Anterior cingulate cortex (tissue), 58 donors: ENCODE results near the gene ASCC1.

Experiments used
- DNase-seq, 58 donors: peaks; one replicate each; lab custom pipeline; 2025; lab: John Stamatoyannopoulos, UW

The ASCC1 gene

GRCh38 chr10:72074574-72075375 lies 141.3 kb downstream of the ASCC1 start:
- DNase-seq: no peak

- no peak for DNase-seq
Observed at GRCh38 chr10:72073708-72074573, 142.1 kb downstream of the ASCC1 start.

GRCh38 chr10:72072639-72073038 lies 143.4 kb downstream of the ASCC1 start:
- no peak for DNase-seq

- no peak for DNase-seq
Observed at GRCh38 chr10:72072046-72072445, 144.0 kb downstream of the ASCC1 start.

- no peak for DNase-seq
Observed at GRCh38 chr10:72069751-72070526, 146.1 kb downstream of the ASCC1 start.

- no peak for DNase-seq
Observed at GRCh38 chr10:72068901-72069446, 147.1 kb downstream of the ASCC1 start.

GRCh38 chr10:72068126-72068765 lies 147.8 kb downstream of the ASCC1 start:
- DNase-seq: no peak

- DNase-seq: no peak
Observed at GRCh38 chr10:72067463-72068125, 148.5 kb downstream of the ASCC1 start.

- peak in 1 of 58 donors; percentile 22 for DNase-seq
Observed at GRCh38 chr10:72066318-72067284, 149.5 kb downstream of the ASCC1 start.

- DNase-seq: peak in 1 of 58 donors; percentile 8
Observed at GRCh38 chr10:72065439-72066025, 150.5 kb downstream of the ASCC1 start.

GRCh38 chr10:72063703-72064391 lies 152.2 kb downstream of the ASCC1 start:
- DNase-seq: no peak

- no peak for DNase-seq
Observed at GRCh38 chr10:72062832-72063702, 153.0 kb downstream of the ASCC1 start.

GRCh38 chr10:72062382-72062781 lies 153.7 kb downstream of the ASCC1 start:
- no peak for DNase-seq

GRCh38 chr10:72061930-72062329 lies 154.1 kb downstream of the ASCC1 start:
- DNase-seq: no peak

GRCh38 chr10:72061491-72061890 lies 154.6 kb downstream of the ASCC1 start:
- no peak for DNase-seq
